ENCODE data around the gene C11orf98.
"Not testable (repeated sequence)": the region's sequence is repeated elsewhere in the genome, so short reads cannot be mapped to it uniquely, and the experiment has no call there.

The C11orf98 gene

DNA sequence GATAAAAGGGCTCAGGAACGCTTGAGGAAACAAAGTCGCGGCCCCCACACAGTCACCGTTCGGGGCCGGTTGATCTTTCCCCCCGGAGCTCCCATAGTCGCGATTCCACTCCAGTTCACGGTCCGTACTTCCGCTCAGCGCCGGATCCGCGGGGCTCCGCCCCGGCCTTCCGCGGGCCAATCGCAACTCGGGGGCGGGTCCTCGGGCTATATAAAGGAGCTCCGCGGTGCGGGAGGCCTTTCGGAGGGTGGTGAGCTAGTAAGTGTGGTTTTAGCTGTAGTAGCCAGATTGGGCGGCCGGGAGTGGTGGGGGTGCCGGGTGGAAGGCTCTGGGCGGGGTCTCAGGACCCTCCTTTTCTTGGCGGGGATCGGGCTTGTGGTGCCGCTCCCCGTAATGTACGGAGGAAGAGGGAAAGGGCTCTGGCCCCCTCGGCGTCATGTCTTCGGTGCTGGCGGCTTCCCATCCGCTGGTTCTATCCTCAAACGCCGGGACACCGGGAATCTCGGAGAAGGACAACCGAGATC is at the start of gene C11orf98, which contains the start of gene CSKMT:
Gene C11orf98, minus strand, starts transcription at position 136 of the 524 bp plus-strand sequence. Its CDS starts 41 bp downstream, at position 95.
Gene CSKMT, plus strand, starts transcription at position 238 of the 524 bp plus-strand sequence. CDS start 568 bp downstream, outside the sequence.
- peak; percentile 96 for DNase-seq

DNA sequence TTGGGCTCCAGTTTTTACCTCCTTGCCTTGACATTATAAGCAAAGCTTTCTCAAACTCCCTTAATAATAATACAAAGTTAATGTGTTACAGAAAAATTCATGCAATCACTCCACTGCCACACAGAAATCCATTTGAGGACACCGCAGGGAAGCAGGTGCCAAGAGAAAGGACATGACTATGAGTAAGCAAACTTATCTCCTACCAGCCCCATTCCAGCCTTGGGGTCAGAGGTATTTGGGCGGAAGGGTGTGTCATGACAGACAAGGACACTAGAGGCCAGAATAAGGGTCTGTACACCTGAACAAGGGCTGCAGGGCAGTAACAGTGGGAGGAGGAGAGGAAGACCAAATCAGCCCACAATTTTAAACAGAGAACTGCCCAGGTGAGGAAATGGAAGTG is 48.3 kb upstream of the C11orf98 start:
- no peak for DNase-seq

DNA sequence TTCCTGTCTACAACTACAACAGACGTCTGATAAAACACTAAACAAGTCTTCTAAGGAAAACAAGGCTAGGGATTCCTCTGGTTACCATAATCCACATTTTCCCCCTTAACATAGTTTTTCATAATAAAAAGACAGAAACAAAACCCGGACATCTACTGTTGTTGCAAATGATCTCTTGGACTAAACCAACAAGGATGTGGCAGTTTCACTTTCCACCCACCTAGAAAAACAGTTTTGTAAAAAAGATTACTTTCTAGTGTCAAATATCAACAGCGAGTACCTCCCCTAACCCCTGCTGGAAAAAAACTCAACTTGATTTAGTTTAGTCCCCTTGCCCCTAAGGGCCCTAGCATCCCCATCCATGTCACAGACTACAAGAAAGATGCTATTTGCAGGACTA is 47.9 kb upstream of the C11orf98 start:
- no peak for DNase-seq

DNA sequence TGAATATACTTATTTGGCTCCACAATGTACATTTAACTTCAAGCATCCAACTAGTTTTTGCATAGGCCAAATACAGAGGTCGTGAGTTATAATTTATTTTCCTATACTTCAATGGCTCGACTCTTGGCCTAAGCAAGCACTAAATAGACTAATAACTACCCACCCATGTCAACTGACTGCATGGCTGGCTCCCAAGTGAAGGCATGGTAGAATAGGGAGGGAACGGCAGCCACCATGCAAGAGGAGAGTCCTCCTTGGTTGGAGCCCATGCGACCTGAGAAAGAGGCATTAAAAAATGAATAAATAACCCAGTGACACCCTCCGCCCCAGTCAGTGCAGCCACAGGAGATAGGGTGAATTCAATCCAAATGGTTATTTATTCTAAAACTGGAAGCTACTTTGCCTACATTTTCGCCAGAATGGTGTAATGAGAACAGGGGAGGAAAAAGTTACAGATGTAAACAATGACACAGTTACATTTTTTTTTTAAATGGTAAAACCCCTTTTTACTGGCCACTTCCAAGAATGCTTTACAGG is 47.3 kb upstream of the C11orf98 start:
- DNase-seq, result no peak

DNA sequence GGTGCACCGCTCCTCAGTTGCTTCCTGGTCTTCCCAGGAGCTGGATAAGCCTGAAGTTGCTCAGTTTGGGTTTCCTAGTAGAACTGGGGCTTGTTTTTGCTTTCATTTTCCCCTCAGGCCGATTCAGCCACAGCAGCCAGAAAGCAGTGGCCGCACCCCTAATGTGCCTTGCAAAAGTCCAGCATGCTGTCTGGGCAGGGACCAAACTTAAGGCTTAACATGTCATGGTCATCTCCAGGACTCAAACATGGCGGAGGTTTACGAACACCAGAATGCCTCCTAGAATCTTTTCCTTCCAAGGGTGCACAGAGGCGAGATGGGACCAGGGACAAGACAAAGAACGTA is 45.0 kb upstream of the C11orf98 start:
- DNase-seq, result peak; percentile 25 to 26

DNA sequence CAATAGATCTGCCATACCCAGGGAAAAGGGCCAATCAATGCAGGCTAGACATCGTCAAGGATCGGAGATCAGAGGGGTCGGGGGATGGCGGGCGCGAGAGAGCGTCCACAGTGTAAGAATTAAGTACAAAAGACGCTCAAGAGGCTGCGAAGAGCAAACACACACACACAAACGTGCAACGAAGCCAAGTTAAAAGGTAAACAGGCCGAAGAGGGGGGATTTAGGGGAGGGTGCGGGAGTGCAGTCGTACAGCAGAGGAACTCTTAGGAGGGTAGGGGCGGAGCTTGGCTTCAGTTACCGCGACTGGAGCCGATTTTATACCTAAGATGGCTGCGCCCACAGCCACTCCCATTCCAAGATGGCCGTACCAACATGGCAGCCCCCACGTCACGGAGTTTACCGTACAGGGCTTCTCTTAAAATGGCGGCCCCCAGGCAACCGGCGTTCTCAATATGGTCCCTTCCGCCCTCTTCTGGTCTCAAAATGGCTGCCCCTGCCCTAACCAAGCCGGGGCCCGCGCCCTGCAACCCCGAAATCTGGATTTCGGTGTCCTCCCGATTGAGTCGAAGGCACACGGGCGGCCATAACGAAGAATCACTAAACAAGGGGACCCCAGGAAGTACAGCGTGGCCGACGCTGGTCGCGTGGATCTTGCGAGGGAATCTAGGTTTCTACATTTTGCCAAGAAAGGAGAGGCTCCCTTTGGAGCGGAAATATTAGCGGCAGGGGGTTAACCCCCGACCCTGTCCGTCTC is 44.4 kb upstream of the C11orf98 start:
- peak; percentile 96 for DNase-seq

DNA sequence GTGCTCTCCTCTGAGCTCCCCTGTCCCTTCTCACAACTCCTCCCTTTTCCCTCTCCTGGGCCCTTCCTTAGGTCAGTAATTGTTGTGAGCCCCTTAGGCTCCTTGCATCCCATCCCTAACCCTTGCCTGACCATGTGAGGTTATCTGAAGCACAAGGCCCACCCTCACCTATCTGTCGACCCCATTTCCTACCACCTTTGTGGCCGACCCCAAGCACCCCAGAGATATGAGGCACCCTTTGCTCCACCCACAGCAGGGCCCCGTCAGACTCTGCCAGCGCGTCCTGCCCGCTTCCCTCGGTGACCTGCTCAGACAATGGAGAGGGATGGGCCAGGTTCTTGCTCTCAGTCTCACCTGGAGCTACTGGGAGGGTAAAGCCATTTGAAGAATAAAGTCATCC is 43.8 kb upstream of the C11orf98 start:
- DNase-seq, result peak; percentile 41 to 46

DNA sequence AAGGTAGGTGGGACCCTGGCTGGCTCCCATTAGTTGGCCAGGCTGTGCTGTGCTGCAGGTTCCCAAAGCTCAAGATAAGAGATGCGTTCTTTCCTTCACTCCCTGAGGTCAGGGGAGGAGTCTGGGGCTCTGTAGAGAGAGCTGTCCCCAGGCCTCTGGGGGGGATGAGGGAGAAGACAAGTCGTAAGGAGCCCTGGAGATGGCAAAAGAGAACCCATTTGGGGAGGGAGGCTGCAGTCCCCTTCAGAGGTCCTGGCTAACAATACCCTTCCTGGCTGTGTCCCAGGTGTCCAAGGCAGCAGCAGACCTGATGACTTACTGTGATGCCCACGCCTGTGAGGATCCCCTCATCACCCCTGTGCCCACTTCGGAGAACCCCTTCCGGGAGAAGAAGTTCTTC is 43.4 kb upstream of the C11orf98 start:
- no peak for DNase-seq

DNA sequence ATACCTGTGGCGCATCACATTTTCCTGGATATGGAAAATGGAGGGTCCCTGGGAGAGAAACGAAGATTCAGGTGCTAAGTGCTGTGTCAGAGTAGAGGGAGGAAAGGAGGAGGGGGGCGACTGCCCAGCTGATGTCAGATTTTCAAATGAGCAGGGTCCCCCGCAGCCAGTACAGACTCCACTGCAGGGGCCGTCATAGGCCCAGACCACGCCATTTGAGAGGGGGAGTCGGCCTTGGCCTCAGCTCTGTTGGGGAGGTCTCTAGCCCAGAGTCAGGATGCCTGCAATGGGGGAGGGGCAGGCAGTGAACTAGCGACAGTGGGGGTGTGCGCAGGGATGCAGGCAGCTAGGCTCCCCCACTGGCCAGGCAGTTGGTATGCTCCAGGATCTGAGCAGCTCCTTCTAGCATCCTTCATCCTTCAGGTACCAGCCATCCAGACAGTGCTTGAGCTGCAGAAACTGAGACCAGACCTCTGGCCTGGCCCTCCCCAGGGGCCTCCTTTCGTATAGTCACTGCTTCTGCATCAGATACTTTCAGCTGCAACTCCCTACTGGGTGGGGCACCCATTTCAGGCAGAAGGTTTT is 42.4 kb upstream of the C11orf98 start, which contains the start of the genes BSCL2 and GNG3:
Gene BSCL2, minus strand, starts transcription at position 148 of the 585 bp plus-strand sequence. CDS start 229 bp downstream, outside the sequence.
Gene GNG3, plus strand, starts transcription at position 400 of the 585 bp plus-strand sequence. CDS start 620 bp downstream, outside the sequence.
- DNase-seq, result no peak

DNA sequence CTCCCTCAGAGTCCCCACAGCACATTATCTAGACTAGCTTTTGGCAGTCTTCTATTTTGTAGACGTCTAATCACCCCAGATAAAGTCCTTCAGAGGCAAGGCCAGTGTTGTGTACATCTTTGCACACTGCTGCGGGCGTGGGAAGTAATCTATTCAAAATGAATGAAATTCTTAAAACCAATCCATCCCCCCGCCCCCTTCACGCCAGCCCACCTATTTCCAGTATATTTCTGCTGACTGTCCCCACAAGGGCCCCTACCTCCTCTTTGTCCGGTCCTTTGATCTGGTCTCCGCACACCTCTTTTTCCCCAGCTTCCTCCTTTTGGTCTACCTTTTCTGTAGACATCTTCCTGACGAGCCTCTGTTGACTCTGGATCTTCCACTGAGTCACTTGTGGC is 41.8 kb upstream of the C11orf98 start:
- no peak for DNase-seq

DNA sequence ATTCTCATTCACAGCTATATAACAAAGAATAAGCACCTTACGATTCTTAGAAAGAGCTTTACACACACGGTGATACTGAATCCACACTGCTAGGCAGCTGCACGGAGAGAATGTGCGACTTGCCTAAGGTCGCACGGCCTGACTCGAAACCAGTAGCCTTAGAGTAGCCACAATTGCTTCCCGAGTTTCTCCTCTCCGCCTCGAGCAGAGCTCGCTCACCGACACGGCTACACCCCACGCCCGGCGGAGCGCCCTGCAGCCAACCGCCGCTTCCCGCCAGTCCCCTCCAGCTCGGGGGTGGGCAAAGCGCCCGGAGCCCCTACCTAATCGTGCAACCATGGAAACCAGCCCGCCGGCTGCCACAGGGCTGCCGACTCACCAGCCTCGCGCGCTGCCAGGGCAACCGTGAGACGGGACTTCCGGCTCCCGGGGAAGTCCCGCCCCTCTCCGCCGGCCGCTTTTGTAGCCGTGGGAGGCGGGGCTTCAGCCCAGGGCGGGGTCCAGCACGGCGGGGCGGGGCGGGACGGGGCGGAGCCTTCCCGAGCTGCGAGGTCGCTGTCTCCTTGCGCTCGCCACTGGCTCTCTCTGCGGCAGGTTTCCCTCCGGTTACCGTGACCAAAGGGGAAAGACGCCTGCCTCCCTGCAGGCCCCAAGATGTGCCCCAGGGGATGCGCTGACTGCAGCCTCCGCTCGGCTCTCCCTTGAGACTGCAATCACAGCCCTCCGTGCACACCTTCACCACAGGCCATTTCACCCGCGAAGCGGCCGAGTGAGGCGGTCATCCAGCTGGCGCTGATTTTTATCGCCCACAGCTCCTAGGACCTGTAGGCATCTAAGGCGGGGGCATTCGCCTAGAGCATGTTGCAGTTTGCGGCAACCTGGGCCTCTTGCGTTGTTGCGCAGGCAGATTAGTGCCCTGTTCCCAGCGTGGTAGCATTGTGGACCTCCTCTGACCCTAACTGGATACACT is 41.2 kb upstream of the C11orf98 start:
- peak; percentile 92 to 95 for DNase-seq

DNA sequence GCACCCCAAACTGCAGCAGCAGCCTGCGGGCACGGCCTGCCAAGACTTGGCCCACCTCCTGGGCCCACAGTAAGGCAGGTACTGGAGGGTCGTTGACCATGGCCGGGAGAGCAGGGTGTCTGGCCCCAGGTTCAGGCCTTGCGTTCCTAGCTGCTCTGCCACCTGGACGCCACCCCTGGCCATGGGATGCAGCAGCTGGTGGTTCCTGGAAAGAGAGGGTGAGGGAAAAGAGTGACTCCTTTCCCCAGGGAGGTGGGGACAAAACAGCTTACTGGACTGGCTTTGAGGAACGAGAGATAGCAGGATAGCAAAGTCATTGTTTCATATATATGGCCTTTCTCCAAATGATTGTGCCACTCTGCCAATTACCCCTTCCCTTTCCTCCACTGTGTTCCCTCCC is 40.4 kb upstream of the C11orf98 start:
- no peak for DNase-seq

DNA sequence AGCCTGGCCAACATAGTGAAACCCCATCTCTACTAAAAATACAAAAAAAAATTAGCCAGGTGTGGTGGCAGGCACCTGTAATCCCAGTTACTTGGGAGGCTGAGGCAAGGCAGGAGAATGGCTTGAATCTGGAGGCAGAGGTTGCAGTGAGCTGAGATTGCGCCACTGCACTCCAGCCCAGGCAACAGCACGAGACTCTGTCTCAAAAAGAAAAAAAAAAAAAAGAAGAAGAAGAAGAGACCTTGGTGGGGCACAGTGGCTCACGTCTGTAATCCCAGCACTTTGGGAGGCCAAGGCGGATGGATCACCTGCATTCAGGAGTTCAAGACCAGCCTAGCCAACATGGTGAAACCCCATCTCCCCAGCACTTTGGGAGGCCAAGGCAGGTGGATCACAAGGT is 38.9 kb upstream of the C11orf98 start:
- DNase-seq, result not testable (repeated sequence)

DNA sequence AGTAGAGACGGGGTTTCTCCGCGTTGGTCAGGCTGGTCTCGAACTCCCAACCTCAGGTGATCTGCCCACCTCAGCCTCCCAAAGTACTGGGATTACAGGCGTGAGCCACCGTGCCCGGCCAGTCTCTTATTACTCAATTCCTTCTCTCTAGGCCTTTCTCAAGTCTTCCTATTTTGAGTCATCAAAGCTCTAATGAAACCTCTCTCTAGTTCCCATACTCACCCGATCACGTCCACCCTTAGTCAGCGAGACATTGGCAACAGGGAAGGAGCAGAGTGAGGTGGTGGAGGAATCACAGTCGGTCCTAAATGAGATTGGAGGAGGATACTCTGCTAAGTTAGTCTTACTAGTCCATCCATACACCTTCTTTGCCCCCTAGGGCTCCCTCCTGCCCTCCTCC is 37.2 kb upstream of the C11orf98 start:
- no peak for DNase-seq

DNA sequence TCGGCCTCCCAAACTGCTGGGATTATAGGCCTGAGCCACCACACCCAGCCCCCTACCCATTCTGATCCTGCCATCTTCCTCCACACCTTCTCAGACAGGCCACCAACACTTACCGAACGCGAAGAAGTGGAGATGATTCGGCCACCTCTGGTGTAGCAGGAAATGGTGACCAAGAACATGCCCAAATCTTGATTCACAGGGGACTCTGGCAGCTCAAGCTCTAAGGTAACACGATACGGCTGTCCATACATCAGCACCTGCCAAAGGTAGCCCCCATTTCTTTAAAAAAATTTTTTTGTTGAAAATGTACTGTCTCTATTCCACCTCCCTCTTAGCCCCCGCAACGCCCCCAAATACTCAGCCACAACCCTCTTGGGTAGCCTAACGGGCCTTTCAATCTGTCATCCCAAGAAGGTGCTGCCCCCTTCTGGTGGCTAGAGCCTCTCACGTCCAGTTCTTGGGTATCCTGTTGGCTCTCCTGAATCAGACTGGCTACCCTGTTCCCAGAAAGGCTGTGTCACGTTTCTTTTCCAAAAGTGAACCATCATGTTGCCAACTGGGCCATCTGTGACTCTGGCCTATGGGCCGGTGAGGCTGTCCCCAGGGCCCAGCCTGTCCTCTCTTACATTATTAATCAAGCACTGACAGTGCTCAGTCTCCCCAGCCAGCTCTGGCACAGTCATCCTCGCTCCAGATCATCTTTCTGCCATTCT is 29.6 kb upstream of the C11orf98 start:
- DNase-seq, result peak; percentile 80 to 81

DNA sequence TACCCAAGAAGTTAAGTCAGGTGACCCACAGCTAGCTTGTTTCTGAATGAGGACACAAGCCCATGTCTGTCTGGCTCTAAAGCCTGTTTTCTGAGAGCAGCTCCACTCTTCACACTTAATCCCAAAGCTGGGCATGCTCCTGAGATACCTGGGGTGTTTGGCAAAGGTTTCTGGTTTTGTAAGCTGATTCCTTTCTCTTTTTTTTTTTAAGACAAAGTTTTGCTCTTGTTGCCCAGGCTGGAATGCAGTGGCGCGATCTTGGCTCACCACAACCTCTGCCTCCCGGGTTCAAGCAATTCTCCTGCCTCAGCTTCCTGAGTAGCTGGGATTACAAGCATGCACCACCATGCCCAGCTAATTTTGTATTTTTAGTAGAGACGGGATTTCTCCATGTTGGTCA is 28.6 kb upstream of the C11orf98 start:
- DNase-seq, result not testable (repeated sequence)

DNA sequence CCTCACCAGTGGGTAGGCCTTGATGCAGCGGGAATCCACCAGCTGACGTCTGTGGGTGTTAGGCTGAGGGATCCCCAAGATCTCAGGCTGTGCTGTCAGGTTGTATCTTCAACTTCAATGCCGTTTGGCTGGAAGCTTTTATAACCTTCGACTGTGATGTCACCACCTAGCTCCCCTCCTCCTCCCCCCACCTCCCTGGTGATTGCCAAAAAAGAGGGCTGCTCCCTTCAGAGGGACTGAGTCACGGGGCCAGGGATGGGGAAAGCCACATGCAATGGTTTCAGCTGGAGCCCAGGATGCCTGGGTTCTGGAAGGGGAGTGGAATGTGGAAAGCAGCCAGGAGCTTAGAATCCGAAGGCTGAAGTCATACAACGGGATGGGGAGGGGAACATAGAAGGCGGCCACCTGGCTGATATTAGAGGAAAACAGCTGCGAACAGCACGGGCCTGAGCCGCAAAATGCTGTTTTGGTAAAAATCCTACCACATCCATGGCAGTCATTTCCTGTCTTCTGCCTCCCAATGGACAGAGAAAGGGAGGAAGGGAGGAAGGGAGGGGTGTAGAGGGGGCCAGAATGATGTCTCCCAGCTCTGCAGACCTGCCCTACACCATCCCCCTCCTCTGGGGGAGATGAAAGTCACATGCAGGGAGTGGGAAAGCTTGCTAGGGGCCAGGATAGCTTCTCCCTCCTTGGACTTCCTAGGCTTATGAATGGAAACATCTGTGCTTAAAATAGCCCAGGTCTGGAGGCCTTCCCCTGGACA is 24.6 kb upstream of the C11orf98 start, which contains the start of gene LRRN4CL:
Gene LRRN4CL, minus strand, starts transcription at position 110 of the 763 bp plus-strand sequence. CDS start 1,022 bp downstream, outside the sequence.
- DNase-seq, result no peak

DNA sequence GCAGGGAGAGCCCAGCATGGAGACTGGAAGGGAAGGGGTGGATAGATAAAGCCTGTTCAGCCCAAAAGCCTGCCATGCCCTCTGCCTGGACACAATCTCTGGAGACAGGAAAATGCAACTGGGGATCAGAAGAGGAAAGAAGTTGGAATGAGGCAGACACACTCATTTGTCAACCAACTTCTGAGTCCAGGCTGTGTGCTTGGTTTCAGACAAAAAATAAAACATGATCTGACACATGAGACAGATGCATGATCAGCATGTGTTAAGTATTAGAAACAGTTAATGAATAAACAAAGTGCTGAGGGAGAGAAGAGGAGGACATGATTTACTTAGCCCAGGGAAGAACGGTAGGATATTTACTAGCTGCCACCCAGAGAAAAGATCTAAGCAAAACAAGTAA is 23.5 kb upstream of the C11orf98 start:
- DNase-seq, result no peak

DNA sequence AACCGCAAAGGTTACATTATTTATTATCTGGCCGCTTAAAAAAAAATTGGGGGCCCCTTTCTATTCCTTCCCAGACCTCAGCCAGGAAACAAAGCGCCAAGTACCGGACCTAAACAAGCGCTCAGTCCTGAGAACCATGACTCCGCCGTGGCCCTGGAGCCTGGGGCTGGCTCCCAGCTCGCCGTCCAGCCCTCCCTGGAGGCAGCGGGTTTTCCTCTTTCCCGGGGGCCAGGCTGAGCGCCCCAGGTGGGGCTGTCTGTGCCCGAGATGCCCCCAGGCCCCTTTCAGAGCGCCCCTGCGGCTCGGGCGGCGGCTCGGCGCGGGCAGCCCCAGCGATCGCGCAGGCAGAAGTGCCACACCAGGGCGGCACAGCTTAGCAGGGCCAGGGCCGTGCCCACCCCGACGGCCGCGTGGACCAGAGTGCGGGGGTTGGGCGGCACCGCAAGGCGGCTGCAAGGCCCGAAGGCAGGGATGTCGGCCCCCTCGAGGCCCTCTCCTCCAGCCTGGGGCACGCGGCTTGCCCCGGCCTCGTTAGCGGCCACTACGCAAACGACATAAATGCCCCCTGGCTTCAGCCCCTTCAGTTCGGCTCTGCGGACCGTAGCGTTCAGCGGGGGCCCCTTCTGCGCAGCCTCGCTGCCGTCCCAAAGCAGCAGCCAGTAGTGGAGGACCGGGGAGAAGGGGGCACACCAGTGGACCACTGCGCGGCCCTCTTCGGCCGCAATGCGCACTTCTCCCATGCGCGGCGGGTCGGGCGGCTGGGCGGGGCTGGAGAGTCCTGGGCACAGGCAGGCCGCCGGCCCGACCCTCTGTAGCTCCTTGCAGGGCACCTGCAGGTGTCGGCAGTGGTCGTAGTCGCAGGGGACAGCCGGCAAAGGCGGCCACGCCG is 22.7 kb upstream of the C11orf98 start:
- no peak for DNase-seq

DNA sequence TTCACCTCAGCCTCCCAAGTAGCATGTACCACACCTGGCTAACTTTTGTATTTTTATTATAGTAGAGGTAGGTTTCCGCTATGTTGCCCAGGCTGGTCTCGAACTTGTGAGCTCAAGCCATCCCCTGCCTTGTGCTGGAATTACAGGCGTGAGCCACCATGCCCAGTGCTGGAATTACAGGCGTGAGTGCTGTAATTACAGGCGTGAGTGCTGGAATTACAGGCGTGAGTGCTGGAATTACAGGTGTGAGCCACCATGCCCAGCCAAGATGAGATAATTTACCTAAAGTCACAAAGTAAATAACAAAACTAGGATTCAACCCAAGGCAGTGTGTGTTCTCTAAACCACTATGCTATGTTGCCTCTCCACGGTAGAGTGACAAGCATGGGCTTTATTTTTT is 17.5 kb upstream of the C11orf98 start:
- DNase-seq, result no peak

Measured in activated CD4-positive, alpha-beta T cell treated with anti-CD3 and anti-CD28 coated beads for 4 hours (primary cell).